Testis (tissue), 3 donors: Measurements from ENCODE around the gene SPATA33. TPM values are rescaled to one million over a fixed set of nuclear protein-coding genes. Genes with fewer than 3 reads are reported as not detected.
"Not testable (repeated sequence)": the region's sequence is repeated elsewhere in the genome, so short reads cannot be mapped to it uniquely, and the experiment has no call there.

Experiments
- DNase-seq: peaks from one replicate; pipeline ENCODE4 v3.0.0-alpha.2; 2019
- H3K27ac ChIP-seq, 2 donors: fragments of 200-600 bp; sonication (generic); one replicate each; pipeline ENCODE4 v1.5.1; 2019
- H3K27me3 ChIP-seq: fragments of 200-600 bp; sonication (generic); one replicate; pipeline ENCODE4 v1.5.1; 2019
- H3K36me3 ChIP-seq: fragments of 200-600 bp; sonication (generic); one replicate; pipeline ENCODE4 v1.5.1; 2017; ENCODE audit warnings: low read depth; ENCODE audit errors: missing control alignments
- H3K4me1 ChIP-seq: fragments of 200-600 bp; sonication (generic); one replicate; pipeline ENCODE4 v1.5.1; 2019
- H3K4me3 ChIP-seq, 2 donors: fragments of 200-600 bp; sonication (generic); one replicate each; pipeline ENCODE4 v1.5.1; 2017 to 2019
- H3K9me3 ChIP-seq: fragments of 200-600 bp; sonication (generic); one replicate; pipeline ENCODE4 v1.5.1; 2017
- CTCF ChIP-seq, 3 experiments: fragments of 450-650 bp in 2 of 3; fragments of 200-600 bp in 1 of 3; sonication (generic) in 1 of 3; IDR thresholded peaks; one replicate each; pipeline ENCODE4 v1.5.1; 2016 to 2019; ENCODE audit warnings: antibody characterized with exemption in 3 of 3, mild to moderate bottlenecking in 2 of 3, moderate library complexity in 1 of 3
- POLR2A ChIP-seq: fragments of 450-650 bp; IDR thresholded peaks from one replicate; pipeline ENCODE4 v1.6.1; 2017; ENCODE audit warnings: antibody characterized with exemption, mild to moderate bottlenecking, moderate library complexity
- WGBS, 2 donors: methylation state at CpG; one replicate each; pipeline ENCODE4 v1.1.5; 2018; 5-methylcytosine and 5-hydroxymethylcytosine counted together
- intact Hi-C: fragments of 100-400 bp; cut with DNase I; formaldehyde crosslinking; loops from one replicate; pipeline ENCODE4 v1.15.1; 2023; ENCODE audit warnings: low total_unique reads
- polyA plus RNA-seq: library from polyadenylated mRNA; stranded (reverse); fragments of 350-450 nt; fragmentation: Illumina TruSeq; extraction: RNeasy Lipid Tissue Mini Kit (QIAGEN cat#74804); gene quantifications from one replicate; pipeline ENCODE4 v1.2.3, GENCODE V29; 2014; ENCODE audit warnings: low read depth, low replicate concordance; ENCODE audit not compliant: insufficient read depth
- total RNA-seq, 2 donors: library from RNA; depleted of rRNA; stranded (reverse); fragments of >200 nt; gene quantifications; one replicate each; pipeline ENCODE4 v1.2.3, GENCODE V29; 2016

The SPATA33 gene
- total and polyA plus RNA-seq, 3 donors from 2014 or later: 45.8 to 201 (median 85.0) TPM

- intact Hi-C loops: no loop called here
- DNase-seq: no peak
- no peaks in the 10 kb centered on the region for H3K36me3 ChIP-seq
- H3K27ac ChIP-seq: no peak overlapping the region
- no peak overlapping the region for H3K4me3 ChIP-seq
- 94 to 98% methylated on average over 7 to 14 of the region's 17 CpGs for WGBS, 2 donors
- H3K27me3 ChIP-seq: no peaks in the 10 kb centered on the region
- H3K9me3 ChIP-seq: no peaks in the 10 kb centered on the region
- TF ChIP-seq POLR2A: no peak
- TF ChIP-seq CTCF (IDR thresholded peaks at IDR 0.05): no peak
- H3K4me1 ChIP-seq: peaks cover 3% of the 10 kb centered on the region
Observed at GRCh38 chr16:89629827-89630610, 27.6 kb upstream of the SPATA33 start.

GRCh38 chr16:89633064-89633631 is 24.5 kb upstream of the SPATA33 start:
- 86 to 87% methylated on average over 7 to 15 of the region's 19 CpGs for WGBS, 2 donors
- no peaks in the 10 kb centered on the region for H3K9me3 ChIP-seq
- H3K27me3 ChIP-seq: no peaks in the 10 kb centered on the region
- H3K27ac ChIP-seq: no peak overlapping the region
- peaks cover 3% of the 10 kb centered on the region for H3K4me1 ChIP-seq
- DNase-seq: no peak
- intact Hi-C loops: no loop called here
- no peaks in the 10 kb centered on the region for H3K36me3 ChIP-seq
- TF ChIP-seq POLR2A: no peak
- TF ChIP-seq CTCF (IDR thresholded peaks at IDR 0.05): no peak
- no peak overlapping the region for H3K4me3 ChIP-seq

DNA sequence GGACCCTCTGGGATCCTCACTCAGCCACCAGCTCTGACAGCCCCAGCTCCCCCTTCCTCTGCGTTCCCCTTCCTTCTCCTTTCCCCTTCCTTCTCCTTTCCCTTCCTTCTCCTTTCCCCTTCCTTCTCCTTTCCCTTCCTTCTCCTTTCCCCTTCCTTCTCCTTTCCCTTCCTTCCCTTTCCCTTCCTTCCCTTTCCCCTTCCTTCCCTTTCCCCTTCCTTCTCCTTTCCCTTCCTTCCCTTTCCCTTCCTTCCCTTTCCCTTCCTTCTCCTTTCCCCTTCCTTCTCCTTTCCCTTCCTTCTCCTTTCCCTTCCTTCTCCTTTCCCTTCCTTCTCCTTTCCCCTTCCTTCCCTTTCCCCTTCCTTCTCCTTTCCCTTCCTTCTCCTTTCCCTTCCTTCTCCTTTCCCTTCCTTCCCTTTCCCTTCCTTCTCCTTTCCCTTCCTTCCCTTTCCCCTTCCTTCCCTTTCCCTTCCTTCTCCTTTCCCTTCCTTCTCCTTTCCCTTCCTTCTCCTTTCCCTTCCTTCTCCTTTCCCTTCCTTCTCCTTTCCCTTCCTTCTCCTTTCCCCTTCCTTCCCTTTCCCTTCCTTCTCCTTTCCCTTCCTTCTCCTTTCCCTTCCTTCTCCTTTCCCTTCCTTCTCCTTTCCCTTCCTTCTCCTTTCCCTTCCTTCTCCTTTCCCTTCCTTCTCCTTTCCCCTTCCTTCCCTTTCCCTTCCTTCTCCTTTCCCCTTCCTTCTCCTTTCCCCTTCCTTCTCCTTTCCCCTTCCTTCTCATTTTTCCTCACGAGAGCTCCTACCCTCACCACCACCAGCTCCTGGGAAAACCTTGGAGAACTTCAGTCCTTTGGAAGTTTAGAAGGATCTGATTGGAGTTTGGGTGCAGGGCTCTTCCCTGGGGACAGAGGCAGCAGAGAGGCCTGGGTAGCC is 22.9 kb upstream of the SPATA33 start:
- H3K9me3 ChIP-seq, H3K36me3 ChIP-seq, DNase-seq, H3K27ac ChIP-seq, H3K4me3 ChIP-seq, H3K27me3 ChIP-seq, H3K4me1 ChIP-seq, intact Hi-C loops: not testable (repeated sequence)
- 73 to 91% methylated on average over 2 of the region's 2 CpGs for WGBS, 2 donors

- H3K9me3 ChIP-seq: no peaks in the 10 kb centered on the region
- no peak for TF ChIP-seq CTCF (IDR thresholded peaks at IDR 0.05)
- no peak for TF ChIP-seq POLR2A
- no peaks in the 10 kb centered on the region for H3K36me3 ChIP-seq
- DNase-seq: no peak
- H3K4me1 ChIP-seq: peaks cover 7% of the 10 kb centered on the region
- no peak overlapping the region for H3K4me3 ChIP-seq
- intact Hi-C loops: no loop called here
- no peak overlapping the region for H3K27ac ChIP-seq
- WGBS, 2 donors: 82 to 91% methylated on average over 4 to 12 of the region's 12 CpGs
- no peaks in the 10 kb centered on the region for H3K27me3 ChIP-seq
Observed at GRCh38 chr16:89636663-89637062, 21.0 kb upstream of the SPATA33 start.

GRCh38 chr16:89637379-89637778 is 20.3 kb upstream of the SPATA33 start:
- Histone ChIP-seq H3K36me3 (no peaks in the 10 kb centered on the region), H3K27ac (no peak overlapping the region), H3K27me3 (no peaks in the 10 kb centered on the region), H3K9me3 (no peaks in the 10 kb centered on the region), H3K4me1 (peaks cover 10% of the 10 kb centered on the region), H3K4me3 (no peak overlapping the region)
- no peak for TF ChIP-seq CTCF (IDR thresholded peaks at IDR 0.05)
- no peak for TF ChIP-seq POLR2A
- no peak for DNase-seq
- WGBS, 2 donors: 77 to 83% methylated on average over 7 to 10 of the region's 10 CpGs
- intact Hi-C loops: no loop called here
